Measurements from ENCODE around the gene SAPCD2.

SAPCD2 gene

DNA sequence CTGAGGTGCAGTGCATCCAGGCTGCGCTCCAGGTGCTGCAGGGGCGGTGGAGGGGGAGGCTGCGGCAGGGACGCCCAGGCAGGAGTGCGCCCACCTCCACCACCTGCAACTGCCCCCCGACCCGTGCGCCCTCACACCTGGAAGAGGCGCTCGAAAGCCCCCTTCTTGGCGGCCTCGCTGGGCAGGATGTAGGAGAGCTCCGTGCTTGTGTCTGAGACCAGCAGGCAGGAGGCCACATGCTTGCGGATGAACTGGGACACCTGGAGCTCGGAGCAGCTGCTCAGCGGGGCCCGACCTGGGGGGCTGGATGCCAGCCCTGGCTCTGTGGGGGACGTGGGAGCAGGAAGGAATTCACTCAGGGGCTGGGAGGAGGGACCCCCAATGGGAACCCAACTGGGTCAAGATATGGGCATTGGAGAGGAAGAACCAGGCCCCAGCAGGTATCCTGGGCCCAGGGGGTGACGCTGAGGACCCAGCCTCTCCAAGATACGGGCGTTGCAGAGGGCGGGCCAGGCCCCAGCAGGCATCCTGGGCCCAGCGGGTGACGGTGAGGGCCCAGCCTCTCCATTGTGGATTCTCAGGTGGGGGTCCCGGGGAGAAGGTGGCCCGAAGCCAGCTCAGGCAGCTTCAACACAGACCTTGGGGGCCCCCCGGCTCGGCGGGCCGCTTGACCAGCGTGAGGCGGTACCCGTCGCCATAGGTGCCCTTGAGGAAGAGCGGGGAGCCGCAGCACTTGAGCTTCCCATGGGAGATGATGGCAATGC is 55.4 kb downstream of the SAPCD2 start:
- DNase-seq, result no peak

DNA sequence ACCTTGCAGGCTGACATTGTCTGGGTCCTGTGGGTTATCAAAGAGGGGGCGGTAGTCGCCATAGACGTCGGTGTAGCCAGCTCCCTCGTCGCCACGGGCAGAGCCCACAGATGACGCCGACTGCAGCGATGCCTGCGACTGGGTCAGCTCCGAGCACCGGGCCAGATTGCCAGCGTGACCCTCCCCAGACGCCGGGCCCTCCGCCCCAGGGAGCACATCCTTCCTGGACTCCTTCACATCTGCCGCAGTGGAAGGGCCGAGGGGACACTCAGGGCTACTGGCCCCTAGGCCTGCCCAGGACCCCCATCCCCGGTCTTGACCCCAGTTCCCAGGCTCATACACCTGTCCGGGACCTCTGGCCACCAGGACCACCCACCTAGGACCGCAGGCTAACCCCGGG is 56.2 kb downstream of the SAPCD2 start:
- no peak for DNase-seq

DNA sequence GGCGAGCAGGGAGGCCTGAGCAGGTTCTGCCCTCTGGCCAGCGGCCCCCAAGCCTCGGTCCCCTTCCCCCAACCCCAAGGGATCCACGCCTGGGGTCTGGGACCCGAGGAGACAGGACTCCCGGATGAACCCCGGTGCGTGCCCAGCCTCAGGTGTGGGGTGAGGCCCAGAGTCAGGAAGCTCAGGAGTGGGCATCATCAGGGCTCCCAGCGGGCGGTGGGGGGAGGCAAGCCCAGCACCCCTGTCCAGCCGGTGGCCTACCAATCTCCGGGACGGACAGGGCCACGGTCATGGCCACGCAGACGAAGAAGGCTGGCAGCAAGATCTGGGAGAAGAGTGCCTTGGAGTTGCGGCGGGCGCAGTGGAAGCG is 56.8 kb downstream of the SAPCD2 start:
- no peak for DNase-seq

DNA sequence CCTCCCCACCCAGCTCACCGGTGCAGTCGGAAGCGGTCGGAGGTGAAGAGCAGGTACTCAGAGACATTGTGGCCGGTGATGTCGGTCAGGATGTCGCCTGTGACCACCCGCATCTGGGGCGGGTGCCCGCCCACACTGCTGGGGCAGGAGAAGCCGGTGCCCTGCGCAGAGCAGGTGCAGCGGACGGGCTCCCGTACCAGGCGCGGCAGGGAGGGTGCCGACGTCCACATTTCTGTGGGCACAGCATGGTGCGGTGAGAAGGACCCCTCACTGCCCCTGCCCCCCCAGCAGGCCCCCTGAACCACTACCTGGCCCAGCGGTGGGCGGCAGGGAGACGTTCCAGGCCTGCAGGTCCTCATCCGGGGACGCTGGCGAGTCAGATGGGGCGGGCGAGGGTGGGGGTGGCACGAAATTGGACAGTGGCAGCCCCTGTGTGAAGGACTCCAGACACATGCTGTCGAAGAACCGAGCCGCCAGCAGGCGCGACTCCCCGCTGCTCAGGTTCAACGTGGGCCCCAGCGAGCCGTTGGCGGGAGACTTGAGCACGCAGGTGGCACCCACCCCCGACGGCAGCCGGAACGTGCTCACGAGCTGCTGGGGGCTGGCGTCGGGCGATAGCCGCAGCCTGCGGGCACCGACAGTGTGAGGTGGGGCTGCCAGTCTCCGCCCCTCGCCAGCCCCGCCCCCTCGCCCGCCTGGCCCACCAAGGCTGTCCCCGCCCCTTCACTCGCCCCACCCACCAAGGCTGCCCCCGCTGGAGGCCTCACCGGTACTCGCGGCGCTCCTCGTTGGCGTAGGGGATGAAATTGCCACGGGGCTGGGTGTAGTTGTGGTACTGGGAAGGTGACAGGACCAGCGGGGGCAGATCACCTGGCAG is 57.4 kb downstream of the SAPCD2 start:
- no peak for DNase-seq

Measured in NCI-H1048 (cell line).